HG03064 (cell line): ENCODE data around the gene MGLL.
"Not testable (repeated sequence)": the region's sequence is repeated elsewhere in the genome, so short reads cannot be mapped to it uniquely, and the experiment has no call there.

ENCODE experiments used
- ATAC-seq: cut with Tn5 transposase; IDR thresholded peaks from one replicate; pipeline ENCODE4 v1.9.1; 2021; ENCODE audit warnings: low read depth; ENCODE audit not compliant: unreplicated experiment

The MGLL gene

GRCh38 chr3:127712881-127713771, 109.2 kb downstream of the MGLL start:
- no peak for ATAC-seq

GRCh38 chr3:127712461-127712860, 109.9 kb downstream of the MGLL start:
- no peak for ATAC-seq

- ATAC-seq, result no peak
Measured at GRCh38 chr3:127711896-127712295, 110.4 kb downstream of the MGLL start.

GRCh38 chr3:127711021-127711695, 111.2 kb downstream of the MGLL start:
- ATAC-seq, result no peak

- no peak for ATAC-seq
Measured at GRCh38 chr3:127710155-127710941, 112.0 kb downstream of the MGLL start.

GRCh38 chr3:127709320-127710060, 112.8 kb downstream of the MGLL start:
- ATAC-seq, result no peak

- ATAC-seq, result no peak
Measured at GRCh38 chr3:127708837-127709236, 113.5 kb downstream of the MGLL start.

- no peak for ATAC-seq
Measured at GRCh38 chr3:127707851-127708411, 114.4 kb downstream of the MGLL start.

GRCh38 chr3:127706785-127707351, 115.4 kb downstream of the MGLL start:
- no peak for ATAC-seq

- ATAC-seq, result no peak
Measured at GRCh38 chr3:127706312-127706711, 116.0 kb downstream of the MGLL start.

- not testable (repeated sequence) for ATAC-seq
Measured at GRCh38 chr3:127704840-127705239, 117.5 kb downstream of the MGLL start.

GRCh38 chr3:127702151-127702578, 120.2 kb downstream of the MGLL start:
- no peak for ATAC-seq

GRCh38 chr3:127701280-127701911, 120.9 kb downstream of the MGLL start:
- no peak for ATAC-seq

- no peak for ATAC-seq
Measured at GRCh38 chr3:127700406-127700805, 121.9 kb downstream of the MGLL start.

- ATAC-seq, result no peak
Measured at GRCh38 chr3:127699416-127700300, 122.7 kb downstream of the MGLL start.

GRCh38 chr3:127698691-127699415, 123.5 kb downstream of the MGLL start:
- no peak for ATAC-seq

- ATAC-seq, result no peak
Measured at GRCh38 chr3:127698286-127698685, 124.0 kb downstream of the MGLL start.
